Stomach (tissue), 9 donors: ENCODE data around the gene ALX3. TPM values are rescaled to one million over a fixed set of nuclear protein-coding genes. Genes with fewer than 3 reads are reported as not detected.

Source experiments
- DNase-seq, 2 donors: peaks; one replicate each; pipeline versions ENCODE4 v3.0.0 to v3.0.0-alpha.2; 2013 to 2019
- H3K27ac ChIP-seq, 5 donors: fragments of 200-600 bp in 4 of 5; sonication (generic) in 4 of 5; one replicate each; pipeline ENCODE4 v1.5.1; 2013 to 2019; ENCODE audit warnings: mild to moderate bottlenecking in 1 of 5, moderate library complexity in 1 of 5
- H3K27me3 ChIP-seq, 3 donors: fragments of 200-600 bp; sonication (generic); one replicate each; pipeline ENCODE4 v1.5.1; 2017 to 2019; ENCODE audit warnings: mixed run types in 1 of 3
- H3K36me3 ChIP-seq, 4 donors: fragments of 200-600 bp; sonication (generic); 1 replicate in 3 of 4; 2 replicates in 1 of 4; pipeline ENCODE4 v1.5.1; 2016 to 2019
- H3K4me1 ChIP-seq, 4 donors: fragments of 200-600 bp; sonication (generic); one replicate each; pipeline ENCODE4 v1.5.1; 2016 to 2019
- H3K4me3 ChIP-seq, 4 donors: fragments of 200-600 bp; sonication (generic) in 3 of 4; one replicate each; pipeline ENCODE4 v1.5.1; 2016 to 2019; ENCODE audit warnings: mild to moderate bottlenecking in 1 of 4
- H3K9me3 ChIP-seq, 4 donors: fragments of 200-600 bp; sonication (generic); one replicate each; pipeline ENCODE4 v1.5.1; 2016 to 2019
- EP300 ChIP-seq: sonication (generic); formaldehyde crosslinking; IDR thresholded peaks from one replicate; pipeline ENCODE4 v1.6.1; 2017; ENCODE audit warnings: antibody characterized with exemption
- POLR2A ChIP-seq, 4 donors: fragments of 450-650 bp; IDR thresholded peaks; one replicate each; pipeline ENCODE4 v1.6.1; 2016; ENCODE audit warnings: antibody characterized with exemption in 4 of 4, control low read depth in 2 of 4, mild to moderate bottlenecking in 1 of 4, moderate library complexity in 1 of 4
- POLR2AphosphoS5 ChIP-seq, 3 donors: sonication (generic); formaldehyde crosslinking; IDR thresholded peaks; one replicate each; pipeline ENCODE4 v1.6.1; 2016; ENCODE audit warnings: antibody characterized with exemption in 3 of 3
- WGBS, 5 donors: extraction: QIAGEN DNeasy Blood & Tissue Kit in 3 of 5; methylation state at CpG; one replicate each; pipeline versions ENCODE4 v1.1.5 to v1.1.7; 2013 to 2018; 5-methylcytosine and 5-hydroxymethylcytosine counted together
- intact Hi-C: fragments of 100-400 bp; cut with DNase I; formaldehyde crosslinking; loops from one replicate; pipeline ENCODE4 v1.15.1; 2023; ENCODE audit warnings: low total_unique reads
- polyA plus RNA-seq, 3 donors: library from polyadenylated mRNA; stranded (reverse); fragments of 200-250 nt; gene quantifications; one replicate each; pipeline ENCODE4 v1.2.3, GENCODE V29; 2013
- total RNA-seq, 5 donors: library from RNA; depleted of rRNA; stranded (reverse); fragments of >200 nt; gene quantifications; one replicate each; pipeline versions ENCODE4 v1.1.0 to v1.2.3, GENCODE V29; 2014 to 2016
- TF ChIP-seq, protein P1 (sequence below), 7 experiments: fragments of 450-650 bp in 4 of 7; fragments of 200-600 bp in 3 of 7; sonication (generic) in 3 of 7; IDR thresholded peaks; one replicate each; pipeline ENCODE4 v1.5.1; 2016 to 2019; ENCODE audit warnings: antibody characterized with exemption in 7 of 7, control low read depth in 2 of 7, mild to moderate bottlenecking in 1 of 7
- donor health status: healthy with polysubstance abuse.
- donor health status: Bipolar disorder and iron deficiency.
- donor health status: healthy.

The ALX3 gene
- total and polyA plus RNA-seq, 8 donors = 0.08 TPM; not detected in 7

DNA sequence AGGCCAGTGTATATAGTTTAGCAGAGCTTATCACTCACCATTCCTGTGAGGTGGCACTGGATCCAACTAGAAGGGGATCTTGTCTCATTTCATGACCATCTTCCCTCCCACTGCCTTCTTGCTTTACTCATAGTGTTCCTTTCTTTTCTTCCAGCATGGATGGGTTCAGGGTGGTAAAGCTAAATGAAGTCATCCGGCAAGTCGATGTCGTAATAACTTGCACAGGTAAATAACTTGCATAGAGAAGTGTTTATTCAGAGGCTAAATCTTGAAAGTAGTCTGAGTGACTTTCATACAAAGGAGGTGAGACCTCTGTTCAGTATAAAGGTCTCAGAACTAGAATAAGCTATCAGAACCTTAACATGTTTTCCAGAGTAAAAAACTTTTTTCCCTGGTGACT is 52.7 kb downstream of the ALX3 start:
- no peaks in the 10 kb centered on the region for H3K4me1 ChIP-seq
- TF ChIP-seq EP300 = no peak
- TF ChIP-seq POLR2A (IDR thresholded peaks at IDR 0.05) = no peak
- TF ChIP-seq, protein P1, sequence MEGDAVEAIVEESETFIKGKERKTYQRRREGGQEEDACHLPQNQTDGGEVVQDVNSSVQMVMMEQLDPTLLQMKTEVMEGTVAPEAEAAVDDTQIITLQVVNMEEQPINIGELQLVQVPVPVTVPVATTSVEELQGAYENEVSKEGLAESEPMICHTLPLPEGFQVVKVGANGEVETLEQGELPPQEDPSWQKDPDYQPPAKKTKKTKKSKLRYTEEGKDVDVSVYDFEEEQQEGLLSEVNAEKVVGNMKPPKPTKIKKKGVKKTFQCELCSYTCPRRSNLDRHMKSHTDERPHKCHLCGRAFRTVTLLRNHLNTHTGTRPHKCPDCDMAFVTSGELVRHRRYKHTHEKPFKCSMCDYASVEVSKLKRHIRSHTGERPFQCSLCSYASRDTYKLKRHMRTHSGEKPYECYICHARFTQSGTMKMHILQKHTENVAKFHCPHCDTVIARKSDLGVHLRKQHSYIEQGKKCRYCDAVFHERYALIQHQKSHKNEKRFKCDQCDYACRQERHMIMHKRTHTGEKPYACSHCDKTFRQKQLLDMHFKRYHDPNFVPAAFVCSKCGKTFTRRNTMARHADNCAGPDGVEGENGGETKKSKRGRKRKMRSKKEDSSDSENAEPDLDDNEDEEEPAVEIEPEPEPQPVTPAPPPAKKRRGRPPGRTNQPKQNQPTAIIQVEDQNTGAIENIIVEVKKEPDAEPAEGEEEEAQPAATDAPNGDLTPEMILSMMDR (IDR thresholded peaks at IDR 0.05) = no peak
- H3K27me3 ChIP-seq = no peaks in the 10 kb centered on the region
- H3K36me3 ChIP-seq = peaks cover 93 to 100% (median 100%) of the 10 kb centered on the region in 4 donors
- no peaks in the 10 kb centered on the region for H3K9me3 ChIP-seq
- no peak overlapping the region for H3K27ac ChIP-seq
- H3K4me3 ChIP-seq = no peak overlapping the region
- intact Hi-C loops = no loop called here
- 83 to 93% (median 86%) methylated on average over 3 of the region's 3 CpGs for WGBS, 5 donors
- no peak for DNase-seq

DNA sequence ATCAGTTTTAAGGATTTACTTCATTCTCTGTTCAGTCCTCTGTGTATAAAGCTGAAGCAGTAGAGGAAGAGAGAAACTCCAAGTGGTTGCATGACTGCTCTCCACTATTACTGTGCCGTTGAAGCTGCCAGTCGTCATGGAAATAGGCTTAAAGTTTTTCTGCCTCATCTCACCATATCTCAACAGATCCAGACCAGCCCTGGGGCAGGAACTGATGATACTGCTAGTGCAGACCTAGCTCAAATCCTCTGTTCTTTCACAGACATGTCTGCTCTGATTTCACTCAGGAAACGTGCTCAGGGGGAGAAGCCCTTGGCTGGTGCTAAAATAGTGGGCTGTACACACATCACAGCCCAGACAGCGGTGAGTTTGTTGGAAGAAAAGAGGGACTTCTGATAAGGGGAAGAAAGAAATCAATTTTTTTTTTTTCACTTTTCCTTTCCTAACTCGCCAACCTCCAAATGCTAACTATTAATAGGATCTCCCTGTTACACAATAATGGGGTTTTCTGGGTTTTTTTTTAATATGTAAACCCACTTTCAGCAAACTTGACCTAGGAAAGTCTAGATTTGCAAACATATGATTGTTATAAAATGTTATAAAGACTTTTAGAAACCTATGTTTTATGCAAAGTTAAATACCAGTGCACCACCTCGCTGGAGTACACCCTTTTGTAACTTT is 58.2 kb downstream of the ALX3 start:
- WGBS, 5 donors = 86 to 92% (median 88%) methylated on average over 6 of the region's 6 CpGs
- intact Hi-C loops = no loop called here
- H3K27ac ChIP-seq = peak overlapping the region in 2 of 5 donors; percentile 35 to 50

DNA sequence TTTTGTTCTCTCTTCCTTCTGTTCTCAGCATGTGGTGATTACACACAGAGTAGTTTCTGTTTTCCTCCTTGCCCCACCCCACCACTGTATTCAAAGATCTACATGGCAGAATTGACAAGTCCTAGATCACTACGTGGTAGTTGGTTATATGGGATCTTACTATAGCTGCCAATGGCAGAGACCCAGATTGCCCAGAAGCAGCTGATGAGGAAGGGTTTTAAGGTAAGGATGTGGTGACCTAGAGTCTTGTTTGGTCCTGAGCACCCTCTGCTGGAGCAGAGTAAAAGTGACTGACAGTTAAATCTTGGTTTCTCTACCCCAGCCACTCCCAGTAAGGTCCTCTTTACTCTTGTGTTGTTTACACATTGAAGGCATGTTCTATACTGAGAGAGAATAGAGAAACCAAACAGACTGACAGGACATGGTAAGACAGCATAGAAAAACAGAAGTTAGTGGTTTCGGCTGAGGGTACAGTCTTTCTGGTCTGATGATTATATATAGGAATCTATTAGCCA is 58.9 kb downstream of the ALX3 start:
- TF ChIP-seq, protein P1 (IDR thresholded peaks at IDR 0.05) = peak in 5 of 7 experiments; percentile 18 to 55 (median 36)
- TF ChIP-seq POLR2AphosphoS5 (IDR thresholded peaks at IDR 0.05) (peak in 1 of 3 donors; percentile 32), EP300 (no peak)
- H3K27ac ChIP-seq = peak overlapping the region in 2 of 5 donors; percentile 35 to 50
- H3K27me3 ChIP-seq = no peaks in the 10 kb centered on the region
- H3K4me1 ChIP-seq = peaks cover 6 to 37% (median 21%) of the 10 kb centered on the region in 4 donors
- no peaks in the 10 kb centered on the region for H3K9me3 ChIP-seq
- 35 to 48% (median 43%) methylated on average over 2 of the region's 2 CpGs for WGBS, 5 donors
- H3K36me3 ChIP-seq = peaks cover 62 to 83% (median 80%) of the 10 kb centered on the region in 4 donors
- intact Hi-C loops = no loop called here
- H3K4me3 ChIP-seq = no peak overlapping the region
- DNase-seq = peak; percentile 33 to 80

More for the DNA sequence above, 58.2 kb downstream of the ALX3 start:
- DNase-seq = no peak
- peaks cover 0 to 30% (median 14%) of the 10 kb centered on the region in 4 donors for H3K4me1 ChIP-seq
- H3K27me3 ChIP-seq = no peaks in the 10 kb centered on the region
- peaks cover 68 to 90% (median 86%) of the 10 kb centered on the region in 4 donors for H3K36me3 ChIP-seq
- H3K9me3 ChIP-seq = no peaks in the 10 kb centered on the region
- TF ChIP-seq, protein P1 (IDR thresholded peaks at IDR 0.05) = no peak
- TF ChIP-seq POLR2A (IDR thresholded peaks at IDR 0.05) = no peak
- no peak for TF ChIP-seq EP300
- TF ChIP-seq POLR2AphosphoS5 (IDR thresholded peaks at IDR 0.05) = no peak
- H3K4me3 ChIP-seq = no peak overlapping the region

Other genes with a start within 250 kb of the ALX3 start
- gene CSF1, start 159.8 kb downstream of the ALX3 start, total RNA-seq = 10 to 100 TPM in 4 of 5 donors, 1 to 10 TPM in 1; 9.4 to 82.3 (median 47.1) TPM
- 1 to 10 TPM; 6.6 to 9.8 (median 9.1) TPM for gene CSF1, start 159.8 kb downstream of the ALX3 start, polyA plus RNA-seq
- gene AHCYL1, start 85.9 kb downstream of the ALX3 start, total RNA-seq = 10 to 100 TPM; 31.0 to 76.3 (median 73.4) TPM
- gene AHCYL1, start 85.9 kb downstream of the ALX3 start, polyA plus RNA-seq = 10 to 100 TPM; 33.9 to 58.4 (median 40.8) TPM
- 100 to 1,000 TPM in 1 of 5 donors, 10 to 100 TPM in 4; 36.9 to 262 (median 59.3) TPM for gene STRIP1, start 36.0 kb downstream of the ALX3 start, total RNA-seq
- gene STRIP1, start 36.0 kb downstream of the ALX3 start, polyA plus RNA-seq = 10 to 100 TPM in 1 of 3 donors, 1 to 10 TPM in 2; 6.7 to 10.6 (median 7.6) TPM
- not detected for gene UBL4B, start 41.8 kb upstream of the ALX3 start, total RNA-seq
- not detected for gene UBL4B, start 41.8 kb upstream of the ALX3 start, polyA plus RNA-seq
- under 1 TPM in 3 of 5 donors, not detected in 2; 0.14 to 0.37 (median 0.29) TPM for gene SLC6A17, start 79.8 kb upstream of the ALX3 start, total RNA-seq
- under 1 TPM in 2 of 3 donors, not detected in 1; 0.08 to 0.12 TPM for gene SLC6A17, start 79.8 kb upstream of the ALX3 start, polyA plus RNA-seq
- 10 to 100 TPM in 1 of 5 donors, 1 to 10 TPM in 4; 1.2 to 16.5 (median 6.5) TPM for gene KCNC4, start 139.6 kb upstream of the ALX3 start, total RNA-seq
- 1 to 10 TPM; 1.1 to 2.8 (median 2.5) TPM for gene KCNC4, start 139.6 kb upstream of the ALX3 start, polyA plus RNA-seq